PC-9 (cell line): Measurements from ENCODE around the gene ATG3.
"Not testable (repeated sequence)": the region's sequence is repeated elsewhere in the genome, so short reads cannot be mapped to it uniquely, and the experiment has no call there.

Source experiments
- CTCF ChIP-seq: fragments of 200-600 bp; sonication (generic); conservative IDR thresholded peaks from 2 replicates; pipeline ENCODE4 v1.6.1; 2017; ENCODE audit warnings: mixed run types, antibody characterized with exemption, mild to moderate bottlenecking, moderate library complexity
- EZH2 ChIP-seq: fragments of 200-600 bp; sonication (generic); IDR thresholded peaks from 2 replicates; pipeline ENCODE4 v1.8.0; 2017; ENCODE audit warnings: antibody characterized with exemption, low read depth

- TF ChIP-seq CTCF, EZH2: not testable (repeated sequence)
These were observed 37.6 kb downstream of the ATG3 start for GRCh38 chr3:112524127-112524526.
